Measurements from ENCODE around the gene PPP2R2C.

The PPP2R2C gene

DNA sequence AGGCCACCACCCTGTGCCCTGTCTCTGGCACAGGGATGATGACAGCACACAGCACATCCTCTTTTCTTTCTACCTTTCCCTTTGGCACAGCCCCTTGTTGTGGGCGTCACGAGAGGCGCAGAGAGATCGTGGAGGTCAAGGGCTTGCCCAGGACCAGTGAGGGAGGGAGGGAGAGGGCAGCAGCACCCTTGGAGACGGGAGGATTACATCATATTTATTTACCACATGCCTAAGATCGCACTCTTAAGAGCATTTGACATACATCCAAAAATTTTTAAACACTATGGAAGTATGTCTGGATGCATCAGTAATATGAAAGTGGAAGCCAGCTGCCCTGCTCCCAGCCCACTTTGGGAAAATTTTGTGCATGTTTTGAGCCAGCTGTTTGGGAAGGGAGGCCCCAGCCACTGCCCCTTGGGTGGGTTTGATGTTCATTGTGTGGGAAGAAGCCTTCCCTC is 190.1 kb downstream of the PPP2R2C start:
- H3K27me3 ChIP-seq (ENCODE audit: control insufficient read depth, insufficient read depth, low read length), result no peaks in the 10 kb centered on the region
- H3K4me2 ChIP-seq (ENCODE audit: low read length), result no peak overlapping the region
- no peaks in the 10 kb centered on the region for H3K4me1 ChIP-seq
- no peaks in the 10 kb centered on the region for H3K36me3 ChIP-seq (ENCODE audit: control insufficient read depth, insufficient read depth, low read length)
- H3K79me2 ChIP-seq, result no peaks in the 10 kb centered on the region
- no peak overlapping the region for H3K4me3 ChIP-seq (ENCODE audit: low read depth, low read length)
- TF ChIP-seq, protein P1, sequence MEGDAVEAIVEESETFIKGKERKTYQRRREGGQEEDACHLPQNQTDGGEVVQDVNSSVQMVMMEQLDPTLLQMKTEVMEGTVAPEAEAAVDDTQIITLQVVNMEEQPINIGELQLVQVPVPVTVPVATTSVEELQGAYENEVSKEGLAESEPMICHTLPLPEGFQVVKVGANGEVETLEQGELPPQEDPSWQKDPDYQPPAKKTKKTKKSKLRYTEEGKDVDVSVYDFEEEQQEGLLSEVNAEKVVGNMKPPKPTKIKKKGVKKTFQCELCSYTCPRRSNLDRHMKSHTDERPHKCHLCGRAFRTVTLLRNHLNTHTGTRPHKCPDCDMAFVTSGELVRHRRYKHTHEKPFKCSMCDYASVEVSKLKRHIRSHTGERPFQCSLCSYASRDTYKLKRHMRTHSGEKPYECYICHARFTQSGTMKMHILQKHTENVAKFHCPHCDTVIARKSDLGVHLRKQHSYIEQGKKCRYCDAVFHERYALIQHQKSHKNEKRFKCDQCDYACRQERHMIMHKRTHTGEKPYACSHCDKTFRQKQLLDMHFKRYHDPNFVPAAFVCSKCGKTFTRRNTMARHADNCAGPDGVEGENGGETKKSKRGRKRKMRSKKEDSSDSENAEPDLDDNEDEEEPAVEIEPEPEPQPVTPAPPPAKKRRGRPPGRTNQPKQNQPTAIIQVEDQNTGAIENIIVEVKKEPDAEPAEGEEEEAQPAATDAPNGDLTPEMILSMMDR (IDR thresholded peaks at IDR 0.05), result no peak
- no peaks in the 10 kb centered on the region for H3K9me3 ChIP-seq (ENCODE audit: control insufficient read depth, low read length)
- no peak overlapping the region for H3K27ac ChIP-seq
- no peak overlapping the region for H2AFZ ChIP-seq
- H3K9ac ChIP-seq, result no peak overlapping the region

- H3K4me1 ChIP-seq, result no peaks in the 10 kb centered on the region
- H3K9ac ChIP-seq, result no peak overlapping the region
Measured at GRCh38 chr4:6281436-6282313, 190.7 kb downstream of the PPP2R2C start.

GRCh38 chr4:6280365-6280996 is 191.9 kb downstream of the PPP2R2C start:
- H3K4me2 ChIP-seq (ENCODE audit: low read length), result no peak overlapping the region
- no peak overlapping the region for H3K4me3 ChIP-seq (ENCODE audit: low read depth, low read length)
- TF ChIP-seq, protein P1 (IDR thresholded peaks at IDR 0.05), result no peak
- H3K9me3 ChIP-seq (ENCODE audit: control insufficient read depth, low read length), result no peaks in the 10 kb centered on the region
- no peaks in the 10 kb centered on the region for H3K79me2 ChIP-seq
- H3K27ac ChIP-seq, result no peak overlapping the region
- H3K9ac ChIP-seq, result no peak overlapping the region
- H3K36me3 ChIP-seq (ENCODE audit: control insufficient read depth, insufficient read depth, low read length), result no peaks in the 10 kb centered on the region
- H2AFZ ChIP-seq, result no peak overlapping the region
- no peaks in the 10 kb centered on the region for H3K4me1 ChIP-seq
- H3K27me3 ChIP-seq (ENCODE audit: control insufficient read depth, insufficient read depth, low read length), result no peaks in the 10 kb centered on the region

More at GRCh38 chr4:6281436-6282313, 190.7 kb downstream of the PPP2R2C start:
- H3K4me2 ChIP-seq (ENCODE audit: low read length), result no peak overlapping the region
- H3K27me3 ChIP-seq (ENCODE audit: control insufficient read depth, insufficient read depth, low read length), result no peaks in the 10 kb centered on the region
- no peak overlapping the region for H3K4me3 ChIP-seq (ENCODE audit: low read depth, low read length)
- no peaks in the 10 kb centered on the region for H3K79me2 ChIP-seq
- H2AFZ ChIP-seq, result no peak overlapping the region
- no peak overlapping the region for H3K27ac ChIP-seq
- H3K9me3 ChIP-seq (ENCODE audit: control insufficient read depth, low read length), result no peaks in the 10 kb centered on the region
- H3K36me3 ChIP-seq (ENCODE audit: control insufficient read depth, insufficient read depth, low read length), result no peaks in the 10 kb centered on the region
- TF ChIP-seq, protein P1 (IDR thresholded peaks at IDR 0.05), result no peak

GRCh38 chr4:6279582-6280289 is 192.7 kb downstream of the PPP2R2C start:
- TF ChIP-seq, protein P1 (IDR thresholded peaks at IDR 0.05), result no peak
- no peak overlapping the region for H3K4me3 ChIP-seq (ENCODE audit: low read depth, low read length)

More at GRCh38 chr4:6279582-6280289, 192.7 kb downstream of the PPP2R2C start:
- no peak overlapping the region for H3K4me2 ChIP-seq (ENCODE audit: low read length)
- H3K27ac ChIP-seq, result no peak overlapping the region
- H3K9me3 ChIP-seq (ENCODE audit: control insufficient read depth, low read length), result no peaks in the 10 kb centered on the region
- H2AFZ ChIP-seq, result no peak overlapping the region
- H3K4me1 ChIP-seq, result no peaks in the 10 kb centered on the region
- no peak overlapping the region for H3K9ac ChIP-seq
- H3K27me3 ChIP-seq (ENCODE audit: control insufficient read depth, insufficient read depth, low read length), result no peaks in the 10 kb centered on the region
- H3K79me2 ChIP-seq, result no peaks in the 10 kb centered on the region
- H3K36me3 ChIP-seq (ENCODE audit: control insufficient read depth, insufficient read depth, low read length), result no peaks in the 10 kb centered on the region

All from parathyroid adenoma (tissue), 2 donors.